ENCODE data around the gene ABLIM1.

The ABLIM1 gene

DNA sequence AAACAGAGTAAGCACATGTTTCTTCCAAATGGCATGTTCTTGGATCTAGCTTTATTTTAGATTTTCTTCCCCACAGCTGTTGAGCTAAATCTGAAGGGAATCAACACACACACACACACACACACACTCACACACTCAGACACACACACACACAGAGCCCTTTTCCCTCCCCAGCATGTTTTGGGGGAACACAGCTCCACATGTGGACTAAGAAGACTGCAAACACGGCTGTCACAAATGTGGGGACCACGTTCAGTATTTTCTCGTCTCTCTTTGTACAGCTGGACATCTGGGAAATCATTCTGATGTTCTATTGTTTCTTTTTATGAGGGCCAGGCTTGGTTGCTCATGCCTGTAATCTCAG is 116.3 kb downstream of the ABLIM1 start:
- DNase-seq, result no peak

DNA sequence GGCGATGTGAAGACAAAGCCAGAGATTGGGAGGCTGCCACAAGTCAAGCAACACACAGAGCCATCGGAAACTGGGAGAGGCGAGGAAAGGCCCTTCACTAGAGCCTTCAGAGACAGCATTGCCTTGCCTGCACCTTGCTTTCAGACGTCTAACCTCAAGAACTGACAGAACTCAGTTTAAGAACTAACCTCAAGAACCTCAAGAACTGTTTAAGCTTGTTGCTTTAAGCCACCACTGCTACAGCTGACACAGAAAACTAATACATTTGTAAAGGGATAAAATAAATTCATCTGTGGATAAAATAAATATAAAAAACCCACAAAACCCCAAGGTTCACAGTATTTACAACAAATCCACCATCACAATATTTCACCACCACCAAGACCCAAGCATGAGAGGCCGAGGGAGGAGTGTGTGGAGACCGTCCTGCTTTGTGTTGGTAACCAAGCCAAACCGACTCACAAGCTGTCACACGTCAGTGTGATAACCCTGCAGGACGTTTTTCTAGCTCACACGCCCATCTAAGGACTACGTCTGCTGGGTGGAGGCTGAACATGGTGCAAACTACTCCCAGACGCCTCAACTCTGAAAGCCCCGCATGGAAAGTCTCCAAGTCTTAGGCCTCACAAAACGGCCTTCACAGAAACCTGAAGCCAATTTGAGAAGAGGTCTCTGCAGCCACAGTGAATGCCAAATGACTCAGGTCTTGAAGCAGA is 116.8 kb downstream of the ABLIM1 start:
- DNase-seq, result no peak

- DNase-seq, result no peak
Observed at GRCh38 chr10:114540236-114540635, 117.8 kb downstream of the ABLIM1 start.

GRCh38 chr10:114539623-114540022 is 118.5 kb downstream of the ABLIM1 start:
- no peak for DNase-seq

DNA sequence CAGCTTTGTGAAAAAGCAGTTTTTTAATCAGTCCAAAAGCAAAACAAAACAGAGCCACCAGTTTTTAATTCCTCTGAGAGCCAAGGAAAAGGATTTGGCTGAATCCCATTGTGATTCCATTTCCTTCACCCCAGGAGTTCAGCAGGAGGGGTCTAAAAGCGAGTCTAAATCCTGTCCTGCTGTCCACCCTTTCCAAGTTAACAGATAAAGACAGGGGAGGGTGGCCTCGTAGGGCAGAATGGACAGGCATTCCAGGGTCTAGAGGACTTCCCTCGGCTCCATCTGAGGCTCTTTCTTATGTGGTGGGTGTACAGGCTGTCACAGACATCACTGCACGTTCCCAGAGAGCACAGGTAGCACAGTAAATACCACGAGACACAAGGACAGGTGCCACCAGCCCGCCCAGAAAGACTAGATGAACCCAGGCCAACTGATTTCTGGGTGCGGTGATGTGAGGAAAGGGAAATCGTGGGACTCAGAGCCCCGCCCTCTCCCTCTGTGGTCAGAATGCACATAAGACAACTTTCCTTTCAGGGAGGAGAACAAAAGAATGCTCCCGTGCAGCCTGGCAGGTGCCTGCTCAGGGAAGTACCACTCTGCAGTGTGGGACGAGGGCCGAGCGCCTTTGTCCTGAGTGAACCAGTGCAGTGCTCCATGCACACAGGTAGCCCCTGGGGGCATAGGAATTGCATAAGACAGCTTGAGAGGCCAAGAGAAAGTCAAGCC is 119.7 kb downstream of the ABLIM1 start:
- DNase-seq, result no peak

DNA sequence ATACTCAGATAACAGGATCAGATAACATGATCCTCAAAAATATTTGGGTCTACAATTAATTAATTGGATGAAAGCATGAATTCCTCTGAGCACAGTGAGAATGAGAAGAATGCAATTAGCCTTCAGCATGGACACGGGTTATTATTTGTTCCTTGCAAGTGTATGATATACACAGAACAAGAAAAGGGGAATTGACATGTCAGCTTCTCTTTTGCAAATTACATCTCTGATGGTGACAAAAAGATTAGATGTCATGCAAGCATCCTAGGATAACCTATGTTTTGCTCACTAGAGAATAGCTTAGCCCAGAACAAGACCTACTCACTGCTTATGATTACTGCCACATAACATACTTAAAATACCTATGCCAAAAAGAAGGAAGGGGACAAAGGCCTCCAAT is 120.3 kb downstream of the ABLIM1 start:
- DNase-seq, result no peak

DNA sequence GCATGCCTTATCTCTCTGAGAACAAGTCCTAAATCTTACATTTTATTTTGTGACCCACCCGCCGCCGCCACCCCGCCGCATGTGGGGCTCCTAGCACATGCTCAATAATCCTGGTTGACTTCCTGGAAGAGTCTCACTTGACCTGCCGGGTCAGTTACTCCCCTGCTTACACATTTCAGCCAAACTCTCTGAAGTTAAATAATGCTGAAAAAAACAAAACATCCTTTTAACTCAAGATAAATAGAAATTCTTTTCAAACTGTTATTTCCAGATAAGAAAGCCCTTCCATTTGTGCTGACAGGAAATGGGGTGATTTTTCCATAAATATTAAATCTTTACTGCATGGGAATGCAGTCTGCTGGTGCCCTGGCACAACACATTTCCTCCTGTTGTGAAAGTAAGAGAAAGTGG is 123.5 kb downstream of the ABLIM1 start:
- DNase-seq, result no peak

DNA sequence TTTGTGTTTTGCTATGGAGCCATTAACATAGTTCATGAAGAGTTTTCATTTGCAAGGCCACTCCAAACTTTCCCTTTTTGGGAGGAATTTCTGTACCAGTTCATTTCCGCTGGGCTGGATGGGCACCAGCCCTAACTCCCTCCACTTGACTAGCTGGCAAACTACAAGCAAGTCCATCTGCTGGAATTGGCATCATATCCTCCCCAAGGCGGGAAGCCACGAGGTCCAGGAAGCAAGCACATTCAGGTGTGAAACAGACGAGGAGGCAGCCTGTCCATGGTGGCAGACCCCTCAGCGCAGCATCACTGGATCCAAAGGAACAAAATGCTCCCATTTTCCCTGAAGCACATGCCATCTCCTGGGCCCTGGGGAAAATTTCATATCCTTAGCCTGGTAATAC is 125.8 kb downstream of the ABLIM1 start:
- DNase-seq, result no peak

GRCh38 chr10:114526504-114527238 is 131.4 kb downstream of the ABLIM1 start:
- peak; percentile 91 to 92 for DNase-seq

DNA sequence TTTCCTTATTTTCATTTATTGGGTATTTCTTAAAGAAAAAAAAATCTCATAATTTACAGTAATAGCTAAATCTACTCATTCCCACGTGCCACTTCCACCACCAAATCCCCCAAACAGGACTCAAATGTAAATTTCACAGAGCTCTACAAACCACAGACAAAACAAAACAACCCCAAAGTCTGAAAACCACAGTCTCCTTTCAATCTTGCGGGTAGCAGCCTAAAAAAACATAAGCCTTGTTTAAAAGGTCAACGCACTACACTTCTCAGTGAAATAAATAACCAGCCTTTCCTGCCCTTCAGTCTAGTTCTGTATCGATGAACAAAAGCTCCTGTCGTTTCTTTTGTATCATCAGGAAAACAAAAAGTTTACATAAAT is 132.0 kb downstream of the ABLIM1 start:
- DNase-seq, result no peak

- no peak for DNase-seq
Observed at GRCh38 chr10:114525368-114525949, 132.6 kb downstream of the ABLIM1 start.

GRCh38 chr10:114523876-114524275 is 134.2 kb downstream of the ABLIM1 start:
- no peak for DNase-seq

- DNase-seq, result no peak
Observed at GRCh38 chr10:114521255-114521654, 136.8 kb downstream of the ABLIM1 start.

DNA sequence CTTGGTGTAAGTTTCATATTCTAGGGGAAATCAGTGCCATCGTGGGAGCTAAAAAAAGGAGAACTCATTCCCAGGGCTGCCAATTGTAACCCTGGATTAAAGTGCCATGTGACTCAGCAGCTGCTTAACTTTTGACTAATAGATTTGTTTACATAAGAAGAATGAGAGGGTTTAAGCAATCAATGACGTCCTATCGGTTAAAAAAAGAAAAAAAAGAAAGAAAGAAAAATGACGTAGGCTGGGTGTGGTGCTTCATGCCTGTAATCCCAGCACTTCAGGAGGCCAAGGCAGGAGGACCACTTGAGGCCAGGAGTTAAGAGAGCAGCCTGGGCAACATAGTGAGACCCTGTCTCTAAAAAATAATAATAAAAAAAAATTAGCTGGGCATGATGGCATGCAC is 137.6 kb downstream of the ABLIM1 start:
- DNase-seq, result peak; percentile 76 to 82

DNA sequence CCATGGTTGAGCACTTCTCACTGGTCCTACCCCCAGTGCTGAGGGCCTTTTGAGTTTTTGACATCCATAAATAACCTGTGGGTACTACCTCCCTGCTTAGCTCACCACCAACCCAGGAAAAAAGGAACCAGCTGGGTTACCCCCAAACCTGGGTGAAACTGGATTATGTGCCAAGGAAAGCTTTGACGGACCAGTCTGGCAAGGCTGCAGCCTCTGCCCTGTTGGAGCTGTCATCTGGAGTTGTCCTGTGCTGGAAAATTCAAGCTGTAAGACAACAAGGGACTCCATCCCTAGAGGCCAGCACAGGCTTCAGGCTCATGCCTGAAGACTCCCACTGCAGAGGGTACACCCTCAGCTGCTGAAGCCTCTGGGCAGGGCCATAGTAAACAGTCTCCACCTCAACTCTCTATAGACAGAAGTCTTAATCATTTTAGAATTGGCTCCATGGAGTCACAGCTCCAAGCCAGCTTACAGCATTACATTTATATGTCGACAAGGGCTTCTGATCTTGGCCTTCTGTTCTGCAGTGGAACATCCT is 138.2 kb downstream of the ABLIM1 start:
- no peak for DNase-seq

GRCh38 chr10:114519306-114519669 is 138.8 kb downstream of the ABLIM1 start:
- no peak for DNase-seq

DNA sequence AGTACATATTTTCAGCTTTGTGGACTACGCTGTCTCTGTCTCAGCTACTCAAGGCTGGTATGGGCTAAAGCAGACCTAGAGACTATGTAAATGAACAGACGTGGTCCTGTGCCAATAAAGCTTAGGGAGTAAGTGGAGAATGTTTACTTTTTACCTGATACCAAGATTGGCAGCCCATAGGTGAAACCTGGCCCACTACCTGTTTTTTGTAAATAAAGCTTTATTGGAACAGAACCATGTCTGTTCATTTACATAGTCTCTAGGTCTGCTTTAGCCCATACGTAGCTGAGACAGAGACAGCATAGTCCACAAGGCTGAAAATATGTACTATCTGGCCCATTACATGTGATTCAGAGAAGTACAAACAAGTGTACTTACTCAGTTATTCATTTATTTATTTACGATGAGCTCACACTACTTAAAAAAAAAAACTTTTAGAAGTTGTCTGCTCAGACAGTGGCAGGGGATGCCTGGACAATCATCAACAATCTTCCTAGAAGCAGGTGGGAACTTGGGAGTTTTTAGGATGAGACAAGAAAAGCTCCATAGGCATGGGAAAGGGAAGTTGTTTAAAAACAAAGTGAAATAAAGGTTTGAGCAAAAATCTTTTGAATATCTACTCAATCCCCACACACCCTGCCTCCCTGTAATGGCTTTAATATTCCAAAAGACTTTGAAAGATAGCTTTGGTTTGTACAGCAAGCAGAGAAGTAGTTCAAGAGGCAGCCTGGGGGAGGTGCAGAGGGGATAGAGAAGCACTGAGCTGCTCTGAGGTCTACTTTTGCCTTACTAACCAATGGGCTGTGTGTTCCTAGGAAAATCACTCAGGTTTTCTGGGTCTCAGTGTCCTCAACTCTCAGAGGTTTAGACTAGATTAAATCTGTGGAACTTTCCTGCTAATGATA is 139.4 kb downstream of the ABLIM1 start:
- DNase-seq, result no peak

GRCh38 chr10:114517368-114518250 is 140.5 kb downstream of the ABLIM1 start:
- no peak for DNase-seq

- DNase-seq, result no peak
Observed at GRCh38 chr10:114516356-114516755, 141.7 kb downstream of the ABLIM1 start.

GRCh38 chr10:114515298-114515914 is 142.7 kb downstream of the ABLIM1 start:
- no peak for DNase-seq

DNA sequence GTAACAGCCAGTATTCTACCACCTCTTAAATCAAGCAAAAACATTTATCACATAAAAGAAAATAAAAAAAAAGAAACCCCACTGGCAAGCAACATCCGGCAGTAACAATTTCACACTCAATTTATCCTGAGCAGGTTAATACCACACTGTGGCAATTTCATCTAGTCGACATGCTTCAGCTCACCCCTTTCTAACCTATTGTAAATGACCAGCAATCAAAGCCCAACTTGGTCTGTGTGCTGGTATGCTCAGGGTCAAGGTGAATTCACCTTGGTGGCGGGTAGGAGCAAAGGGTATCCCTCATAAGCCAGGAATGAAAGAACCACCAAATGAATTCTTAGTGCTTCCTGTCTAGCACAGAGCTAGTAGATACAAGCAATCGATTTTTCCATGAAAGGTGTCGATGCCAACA is 144.7 kb downstream of the ABLIM1 start:
- no peak for DNase-seq
